OCI-LY3 (cell line): ENCODE results near the gene SIGLEC9.

ENCODE experiments used
- EZH2phosphoT487 ChIP-seq: fragments of 200-600 bp; shearing (Covaris generic); IDR thresholded peaks from 2 replicates; pipeline ENCODE4 v1.6.1; 2018; ENCODE audit warnings: antibody characterized with exemption, mixed run types, low read depth
- TF ChIP-seq, protein P1 (sequence below): fragments of 200-600, 300-600 bp; sonication (generic); IDR thresholded peaks from 2 replicates; pipeline ENCODE4 v1.5.1; 2014; ENCODE audit warnings: antibody characterized with exemption, low read length, low read depth

GRCh38 chr19:51094696-51095279, 29.9 kb upstream of the SIGLEC9 start:
- TF ChIP-seq, protein P1, sequence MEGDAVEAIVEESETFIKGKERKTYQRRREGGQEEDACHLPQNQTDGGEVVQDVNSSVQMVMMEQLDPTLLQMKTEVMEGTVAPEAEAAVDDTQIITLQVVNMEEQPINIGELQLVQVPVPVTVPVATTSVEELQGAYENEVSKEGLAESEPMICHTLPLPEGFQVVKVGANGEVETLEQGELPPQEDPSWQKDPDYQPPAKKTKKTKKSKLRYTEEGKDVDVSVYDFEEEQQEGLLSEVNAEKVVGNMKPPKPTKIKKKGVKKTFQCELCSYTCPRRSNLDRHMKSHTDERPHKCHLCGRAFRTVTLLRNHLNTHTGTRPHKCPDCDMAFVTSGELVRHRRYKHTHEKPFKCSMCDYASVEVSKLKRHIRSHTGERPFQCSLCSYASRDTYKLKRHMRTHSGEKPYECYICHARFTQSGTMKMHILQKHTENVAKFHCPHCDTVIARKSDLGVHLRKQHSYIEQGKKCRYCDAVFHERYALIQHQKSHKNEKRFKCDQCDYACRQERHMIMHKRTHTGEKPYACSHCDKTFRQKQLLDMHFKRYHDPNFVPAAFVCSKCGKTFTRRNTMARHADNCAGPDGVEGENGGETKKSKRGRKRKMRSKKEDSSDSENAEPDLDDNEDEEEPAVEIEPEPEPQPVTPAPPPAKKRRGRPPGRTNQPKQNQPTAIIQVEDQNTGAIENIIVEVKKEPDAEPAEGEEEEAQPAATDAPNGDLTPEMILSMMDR = peak; percentile 72
- TF ChIP-seq EZH2phosphoT487 = no peak
